GM18951 (cell line): ENCODE measurements around the gene MBTD1.
A peak's percentile ranks its signal among the peaks of the same experiment; 100 is the strongest.
"Not testable (repeated sequence)": the region's sequence is repeated elsewhere in the genome, so short reads cannot be mapped to it uniquely, and the experiment has no call there.

Source experiments
- POLR2A ChIP-seq: IDR thresholded peaks from 4 replicates; pipeline ENCODE4 v1.6.1; 2011; ENCODE audit warnings: mild to moderate bottlenecking; ENCODE audit not compliant: insufficient read length, insufficient read depth; ENCODE audit errors: extremely low read depth
- in situ Hi-C: fragments of 300-500 bp; cut with MboI; formaldehyde crosslinking; loops from one replicate; pipeline ENCODE4 v1.12.0; 2022; ENCODE audit warnings: low sequenced_read_pairs, mixed read lengths, inconsistent platforms; ENCODE audit not compliant: unreplicated experiment

The MBTD1 gene

DNA sequence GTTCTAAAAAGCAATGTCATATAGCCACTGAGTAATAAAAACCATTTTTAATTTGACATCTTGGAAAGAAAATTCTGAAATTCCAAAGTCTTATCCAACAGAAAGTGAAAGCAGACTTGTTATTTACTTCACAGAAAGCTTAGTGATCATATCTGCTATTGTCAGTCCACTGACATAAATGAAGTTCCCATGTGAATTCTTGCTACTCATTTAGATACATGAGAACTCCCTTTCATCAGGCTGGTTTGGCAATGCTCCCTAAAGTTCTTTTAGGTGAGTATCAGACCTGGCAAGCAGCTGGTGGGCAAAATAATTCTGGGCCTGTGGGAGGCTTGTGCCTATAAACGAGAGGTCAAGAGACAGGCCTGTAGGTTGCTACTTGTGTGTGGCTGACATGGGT, 70.2 kb downstream of the MBTD1 start:
- in situ Hi-C loops = no loop called here
- TF ChIP-seq POLR2A = no peak

GRCh38 chr17:51189162-51189561, 70.7 kb downstream of the MBTD1 start:
- in situ Hi-C loops = no loop called here
- no peak for TF ChIP-seq POLR2A

- in situ Hi-C loops = no loop called here
- no peak for TF ChIP-seq POLR2A
Measured at GRCh38 chr17:51188271-51188833, 71.5 kb downstream of the MBTD1 start.

DNA sequence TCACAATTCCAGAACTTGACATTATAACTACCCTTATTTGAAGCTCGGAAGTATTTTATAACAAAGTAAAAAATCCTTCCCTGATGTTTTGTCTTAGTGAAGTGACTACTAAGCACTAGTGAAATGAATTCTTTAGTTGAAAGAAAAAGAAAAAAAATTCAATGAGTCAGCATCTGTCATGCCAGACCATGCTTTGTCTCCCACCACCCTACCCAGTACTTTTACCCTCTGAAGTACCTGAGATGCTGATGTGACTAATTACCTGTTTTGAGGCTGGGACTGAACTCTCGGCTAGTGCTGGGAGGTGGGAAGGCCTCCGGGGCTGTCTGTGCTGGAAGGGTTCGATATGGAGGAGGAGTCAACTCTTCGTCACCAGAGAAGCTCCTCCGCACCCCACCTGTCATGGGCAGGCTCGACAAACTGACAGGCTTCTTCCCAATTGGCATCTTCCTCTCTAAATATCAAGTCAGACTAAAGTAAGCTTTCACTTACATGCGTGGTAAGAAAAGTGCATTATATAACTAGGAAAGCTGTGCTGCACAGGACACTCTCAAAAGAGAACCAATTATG, 74.0 kb downstream of the MBTD1 start:
- TF ChIP-seq POLR2A = no peak
- in situ Hi-C loops = no loop called here

- in situ Hi-C loops = no loop called here
Measured at GRCh38 chr17:51184124-51184523, 75.7 kb downstream of the MBTD1 start.

GRCh38 chr17:51180486-51180885, 79.4 kb downstream of the MBTD1 start:
- in situ Hi-C loops = no loop called here
- TF ChIP-seq POLR2A = no peak

More at GRCh38 chr17:51184124-51184523, 75.7 kb downstream of the MBTD1 start:
- TF ChIP-seq POLR2A = no peak

DNA sequence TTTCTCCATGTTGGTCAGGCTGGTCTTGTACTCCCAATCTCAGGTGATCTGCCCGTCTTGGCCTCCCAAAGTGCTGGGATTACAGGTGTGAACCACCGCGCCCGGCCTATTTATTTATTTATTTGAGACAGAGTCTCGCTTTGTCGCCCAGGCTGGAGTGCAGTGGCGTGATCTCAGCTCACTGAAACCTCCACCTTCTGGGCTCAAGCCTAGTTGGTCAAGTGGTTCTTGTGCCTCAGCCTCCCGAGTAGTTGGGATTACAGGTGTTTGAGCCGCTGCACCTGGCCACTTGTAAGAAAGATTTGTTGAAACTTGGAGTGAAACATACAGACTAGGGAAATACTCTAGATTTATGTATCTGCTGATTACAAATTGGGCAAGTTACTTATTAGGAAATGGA, 87.8 kb downstream of the MBTD1 start:
- in situ Hi-C loops = not testable (repeated sequence)

GRCh38 chr17:51170736-51171135, 89.1 kb downstream of the MBTD1 start:
- in situ Hi-C loops = no loop called here
- no peak for TF ChIP-seq POLR2A

GRCh38 chr17:51169340-51169739, 90.5 kb downstream of the MBTD1 start:
- no peak for TF ChIP-seq POLR2A
- in situ Hi-C loops = no loop called here

- TF ChIP-seq POLR2A = no peak
- in situ Hi-C loops = no loop called here
Measured at GRCh38 chr17:51166987-51167931, 92.6 kb downstream of the MBTD1 start.

GRCh38 chr17:51166198-51166986, 93.5 kb downstream of the MBTD1 start, which contains the start of gene NME2:
NME2 (plus strand) TSS chr17:51166411; CDS start chr17:51166831, 420 bp downstream.
- TF ChIP-seq POLR2A = peak; percentile 78
- in situ Hi-C loops = no loop called here

- no peak for TF ChIP-seq POLR2A
- in situ Hi-C loops = no loop called here
Measured at GRCh38 chr17:51165680-51166197, 94.1 kb downstream of the MBTD1 start.
